Left colon (tissue), 2 donors: ENCODE measurements around the gene RNASET2. TPM values are rescaled to one million over a fixed set of nuclear protein-coding genes. Genes with fewer than 3 reads are reported as not detected.

Experiments
- ATAC-seq: fragments of 200-7000 bp; cut with Tn5 transposase; one replicate; pipeline ENCODE4 v1.9.1; 2020; ENCODE audit warnings: mild to moderate bottlenecking, moderate library complexity
- DNase-seq, 2 donors: peaks; one replicate each; pipeline ENCODE4 v3.0.0-alpha.2; 2020
- intact Hi-C, 2 donors: fragments of 100-400 bp; cut with DNase I in 1 of 2; cut with micrococcal nuclease in 1 of 2; formaldehyde crosslinking; loops; one replicate each; pipeline versions ENCODE4 v1.11.2 to v1.14.0; 2022; cut with DNase I, micrococcal nuclease
- long read RNA-seq: library from polyadenylated mRNA; unstranded; transcript quantifications from one replicate; pipeline ENCODE4 v2.0.0, GENCODE V29; 2021
- total RNA-seq, 2 donors: library from RNA; stranded (reverse); fragmentation: NEBNext Ultra II Directional; extraction: Animal tissue kit (Norgen Biotek cat#: 25700); gene quantifications; one replicate each; pipeline ENCODE4 v1.2.1, GENCODE V29; 2021
- donor health status: DM: no; HTN: no; CAD: no.
- donor health status: DM: yes; HTN: yes; CAD: no.

RNASET2 gene
- total RNA-seq, result 100 to 1,000 TPM; 130 to 151 TPM
- long read RNA-seq, transcript RNASET2-201 (9 exons, 1,220 nt), result minor isoform, 5 of 249 reads
- long read RNA-seq, transcript RNASET2-210 (9 exons, 1,375 nt), result major isoform, 216 of 249 reads
- long read RNA-seq, partial matches to known transcripts, result 3 of 249 reads
- long read RNA-seq, other reads (novel, unspliced or antisense), result 22 of 249 reads

DNA sequence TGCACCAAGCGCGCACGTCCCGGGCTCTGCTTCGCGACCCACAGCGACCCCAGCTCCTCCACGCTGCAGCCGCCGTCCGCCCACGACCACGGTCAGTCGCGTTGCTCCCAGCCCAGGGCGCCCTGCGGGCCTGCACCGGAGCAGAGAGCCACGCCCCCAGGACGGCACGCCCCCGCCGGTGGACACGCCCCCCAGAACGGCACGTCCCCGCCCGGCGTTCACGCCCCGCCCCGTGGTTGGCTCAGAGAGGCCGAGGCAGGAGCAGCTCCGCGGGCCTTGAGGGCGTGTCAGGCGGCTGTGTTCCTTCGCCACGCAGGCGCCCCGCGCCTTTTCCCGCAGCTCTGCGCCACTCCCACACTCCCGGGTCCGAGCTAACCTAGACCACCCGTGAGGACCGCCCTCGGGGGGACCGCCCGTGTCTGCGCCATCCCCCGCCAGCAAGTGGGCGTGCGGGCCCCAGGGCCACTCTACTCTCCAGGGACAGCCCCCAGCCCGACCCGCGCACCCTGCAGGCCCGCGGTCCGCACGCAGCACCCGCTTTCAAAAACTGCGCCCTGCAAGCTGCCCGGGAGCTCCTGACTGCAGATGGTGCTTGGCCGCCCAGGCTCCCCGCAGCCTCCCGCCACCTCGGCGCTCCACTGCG lies at the start of gene RNASET2:
RNASET2 (minus strand) TSS at position 107 of the 643 bp plus-strand sequence. CDS start 368 bp downstream, outside the sequence.
- ATAC-seq (peak; percentile 92), DNase-seq (peak; percentile 97 to 100)
- intact Hi-C loops, result no loop called here

GRCh38 chr6:167005350-167006159 lies 49.2 kb upstream of the RNASET2 start:
- ATAC-seq (peak; percentile 52), DNase-seq (peak in 1 of 2 donors; percentile 62)
- intact Hi-C loops, result no loop called here

GRCh38 chr6:167000759-167001158 lies 44.4 kb upstream of the RNASET2 start:
- intact Hi-C loops, result no loop called here

DNA sequence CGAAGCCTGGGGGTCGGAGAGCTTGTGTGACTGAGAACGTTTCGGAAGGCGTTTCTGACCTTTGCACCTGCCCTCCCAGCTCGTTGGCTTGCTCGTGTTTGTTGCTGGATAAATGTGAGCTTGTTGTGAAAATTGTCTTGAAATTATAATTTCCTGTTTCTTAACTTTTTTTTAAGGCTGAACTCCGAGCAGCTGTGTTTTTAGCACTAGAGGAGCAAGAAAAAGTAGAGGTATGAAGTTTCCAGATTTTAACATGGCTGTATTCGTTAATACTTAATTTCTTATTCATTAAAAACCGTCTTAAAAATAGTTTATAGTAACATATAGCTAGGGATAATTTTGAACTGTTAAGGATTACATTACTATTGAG lies 43.5 kb upstream of the RNASET2 start:
- peak; percentile 25 for ATAC-seq
- peak in 1 of 2 donors; percentile 39 for DNase-seq

More at GRCh38 chr6:167000759-167001158, 44.4 kb upstream of the RNASET2 start:
- DNase-seq (no peak), ATAC-seq (no peak)

DNA sequence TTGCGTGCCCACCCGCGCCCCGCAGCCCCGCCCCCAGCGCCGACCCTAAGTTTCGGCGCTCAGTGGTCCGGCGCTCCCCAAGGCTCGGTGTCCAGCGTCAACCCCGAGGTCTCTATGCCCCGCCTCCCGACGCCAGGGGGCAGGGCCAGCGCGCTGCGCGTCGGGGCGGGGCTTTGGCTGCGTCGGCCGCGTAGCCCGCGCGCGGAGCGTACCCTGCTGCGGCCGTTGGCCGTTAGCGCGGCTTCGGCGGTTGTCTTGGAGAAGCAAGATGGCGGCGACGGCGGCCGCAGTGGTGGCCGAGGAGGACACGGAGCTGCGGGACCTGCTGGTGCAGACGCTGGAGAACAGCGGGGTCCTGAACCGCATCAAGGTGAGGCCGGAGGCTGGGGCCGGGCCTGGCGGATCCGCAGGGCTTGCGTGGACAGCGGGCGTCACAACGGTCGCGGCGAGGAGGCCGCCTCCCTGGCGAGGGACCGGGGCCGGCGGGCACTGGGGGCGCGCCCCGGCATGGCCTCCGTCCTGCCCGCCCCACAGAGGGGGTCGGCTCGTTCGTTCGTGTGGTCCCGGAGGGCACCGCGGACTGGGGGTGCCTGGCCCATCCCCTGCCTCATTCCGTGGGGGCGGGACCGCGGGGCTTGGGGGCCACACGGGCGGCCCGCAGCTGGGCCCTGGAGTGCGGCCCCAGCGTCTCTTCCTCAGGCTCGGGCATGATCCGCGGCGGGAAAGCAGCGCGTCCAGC lies 43.0 kb upstream of the RNASET2 start, which contains the start of gene CEP43:
CEP43 (plus strand) TSS at position 253 of the 739 bp plus-strand sequence; CDS start at position 269, 16 bp downstream.
- DNase-seq (peak; percentile 94 to 95), ATAC-seq (peak; percentile 91)
- intact Hi-C loops, result loop anchor here in 1 of 2 donors (5.0 kb wide), 1 partner anchor 143 kb away; no protein-coding TSS in a partner anchor

More for the DNA sequence above, 43.5 kb upstream of the RNASET2 start:
- intact Hi-C loops, result loop anchor here in 1 of 2 donors (5.0 kb wide), 1 partner anchor 142 kb away; no protein-coding TSS in a partner anchor

DNA sequence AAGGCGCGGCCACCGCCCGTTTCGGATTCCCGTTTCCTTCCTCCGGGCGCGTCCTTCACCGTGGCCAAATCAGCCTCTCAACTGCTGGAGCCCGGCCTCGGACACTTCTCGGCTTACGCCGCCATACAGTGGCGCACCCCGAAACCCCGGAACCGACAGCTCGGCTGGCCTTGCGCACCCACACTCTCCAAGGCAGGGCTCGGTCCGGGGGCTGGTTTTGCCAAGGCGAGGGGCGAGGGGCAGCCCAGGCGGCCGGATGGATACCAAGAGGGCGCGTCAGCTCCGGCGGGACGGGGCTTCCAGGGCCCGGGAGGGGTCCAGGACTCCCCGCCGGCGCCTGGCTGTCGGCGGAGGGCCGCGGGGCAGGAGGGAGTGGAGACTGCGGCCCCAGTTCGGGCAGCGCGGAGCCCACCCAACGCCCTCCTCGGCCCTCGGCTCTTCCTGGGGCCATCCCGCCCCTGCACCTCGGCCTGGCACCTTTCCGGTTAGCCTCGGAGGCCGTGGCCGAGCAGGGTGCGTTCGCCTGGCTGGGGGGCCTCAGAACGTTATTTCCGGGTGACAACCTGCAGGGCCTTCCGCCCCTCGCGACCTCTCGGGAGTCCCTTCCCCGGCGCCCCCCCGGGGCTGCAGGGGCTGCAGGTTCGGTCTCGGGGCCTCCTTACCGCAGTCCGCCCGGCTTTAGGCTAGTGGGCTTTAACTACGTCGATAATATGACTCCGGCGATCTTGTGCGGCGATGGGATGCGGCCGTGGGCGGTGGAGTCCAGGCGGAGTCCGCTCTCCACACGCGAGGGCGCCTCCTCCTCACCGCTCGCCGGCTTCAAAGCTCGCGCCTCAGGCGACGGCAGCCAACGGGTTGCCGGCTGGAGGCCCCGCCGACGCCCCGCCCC lies 42.1 kb upstream of the RNASET2 start:
- peak; percentile 36 to 48 for DNase-seq
- peak; percentile 11 for ATAC-seq
- intact Hi-C loops, result loop anchor here in 1 of 2 donors (5.0 kb wide), 1 partner anchor 144 kb away; no protein-coding TSS in a partner anchor

- intact Hi-C loops, result loop anchor here in 1 of 2 donors (5.0 kb wide), 1 partner anchor 144 kb away; no protein-coding TSS in a partner anchor
- peak; percentile 65 for ATAC-seq
- DNase-seq, result peak; percentile 71 to 84
Observed at GRCh38 chr6:166997768-166998255, 41.5 kb upstream of the RNASET2 start.

GRCh38 chr6:166997348-166997747 lies 41.0 kb upstream of the RNASET2 start:
- intact Hi-C loops, result loop anchor here in 1 of 2 donors (5.0 kb wide), 1 partner anchor 145 kb away; no protein-coding TSS in a partner anchor
- no peak for DNase-seq
- ATAC-seq, result no peak

DNA sequence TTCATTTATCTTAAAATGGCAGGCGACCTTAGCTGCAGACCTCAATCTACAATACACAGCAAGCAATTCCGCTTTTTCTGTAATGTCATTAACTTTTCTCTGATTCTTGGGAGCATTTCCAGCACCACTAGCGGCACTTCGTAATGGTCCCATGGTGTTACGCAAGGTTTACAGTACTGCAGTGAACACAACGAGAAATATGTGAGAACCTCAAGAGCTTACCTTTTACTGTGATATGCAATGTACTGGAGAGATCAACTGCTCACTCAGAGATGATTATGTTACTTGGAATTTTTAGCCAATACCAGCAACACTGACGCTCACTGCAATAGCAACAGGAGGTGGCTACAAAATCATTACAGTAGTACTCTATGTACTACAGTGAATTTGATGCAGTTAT lies 40.1 kb upstream of the RNASET2 start:
- DNase-seq (no peak), ATAC-seq (no peak)
- intact Hi-C loops, result loop anchor here in 1 of 2 donors (5.0 kb wide), 1 partner anchor 146 kb away; no protein-coding TSS in a partner anchor

DNA sequence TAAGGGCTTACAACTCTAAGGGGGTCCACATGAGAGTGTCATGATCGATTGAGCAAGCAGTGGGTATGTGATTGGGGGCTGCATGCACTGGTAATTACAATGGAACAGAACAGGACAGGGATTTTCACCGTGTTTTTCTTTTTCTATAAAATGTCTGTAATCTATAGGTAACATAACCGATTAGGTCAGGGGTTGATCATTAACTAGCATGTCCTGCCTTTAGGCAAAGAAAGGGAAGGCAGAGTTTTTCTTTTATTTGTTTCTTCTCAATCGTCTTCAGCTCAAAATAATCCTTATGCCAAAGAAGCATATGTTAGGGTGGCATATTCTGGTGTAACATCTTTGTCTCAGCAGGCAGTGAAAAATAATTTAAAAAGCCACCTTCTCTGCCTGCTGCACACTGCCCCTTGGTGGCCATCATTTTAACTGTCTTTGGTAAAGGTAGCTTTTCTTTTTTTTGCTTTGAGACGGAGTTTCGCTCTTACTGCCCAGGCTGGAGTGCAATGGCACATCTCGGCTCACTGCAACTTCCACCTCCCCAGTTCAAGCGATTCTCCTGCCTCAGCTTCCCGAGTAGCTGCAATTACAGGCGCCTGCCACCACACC lies 33.2 kb upstream of the RNASET2 start:
- peak; percentile 90 for ATAC-seq
- DNase-seq, result peak in 1 of 2 donors; percentile 53
- intact Hi-C loops, result loop anchor here in 1 of 2 donors (2.0 kb wide), 1 partner anchor 203 kb away; no protein-coding TSS in a partner anchor

DNA sequence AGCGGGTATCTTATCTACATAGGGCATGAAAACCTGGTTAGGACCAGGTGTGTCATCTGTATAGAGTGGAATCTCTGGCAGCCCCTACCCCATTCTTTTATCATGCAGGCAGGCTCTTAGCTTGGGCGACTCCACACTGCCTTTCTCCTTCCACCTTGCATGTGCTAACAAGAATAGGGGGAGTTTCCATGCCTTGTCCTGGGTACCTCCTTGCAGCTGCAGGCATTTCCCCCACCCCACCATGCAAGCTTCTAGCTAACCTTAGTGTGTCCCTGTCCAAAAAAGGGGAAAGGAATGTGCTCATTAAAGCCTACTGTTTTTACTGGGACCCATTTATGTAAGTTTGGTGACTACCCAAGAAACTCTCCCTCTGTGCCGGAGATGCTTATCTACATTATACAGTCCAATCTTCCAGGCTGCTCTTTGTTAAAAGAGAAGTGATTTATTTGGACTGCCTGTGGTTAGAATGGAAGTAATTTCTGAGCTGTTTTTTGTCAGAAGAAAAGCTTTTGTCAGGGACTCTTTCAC lies 32.4 kb upstream of the RNASET2 start:
- ATAC-seq (no peak), DNase-seq (no peak)
- intact Hi-C loops, result loop anchor here in 1 of 2 donors (2.0 kb wide), 1 partner anchor 202 kb away; no protein-coding TSS in a partner anchor

- intact Hi-C loops, result loop anchor here in 1 of 2 donors (2.0 kb wide), 1 partner anchor 201 kb away; no protein-coding TSS in a partner anchor
- no peak for DNase-seq
- no peak for ATAC-seq
Observed at GRCh38 chr6:166987930-166988329, 31.6 kb upstream of the RNASET2 start.

- no peak for ATAC-seq
- intact Hi-C loops, result no loop called here
- no peak for DNase-seq
Observed at GRCh38 chr6:166987448-166987847, 31.1 kb upstream of the RNASET2 start.

DNA sequence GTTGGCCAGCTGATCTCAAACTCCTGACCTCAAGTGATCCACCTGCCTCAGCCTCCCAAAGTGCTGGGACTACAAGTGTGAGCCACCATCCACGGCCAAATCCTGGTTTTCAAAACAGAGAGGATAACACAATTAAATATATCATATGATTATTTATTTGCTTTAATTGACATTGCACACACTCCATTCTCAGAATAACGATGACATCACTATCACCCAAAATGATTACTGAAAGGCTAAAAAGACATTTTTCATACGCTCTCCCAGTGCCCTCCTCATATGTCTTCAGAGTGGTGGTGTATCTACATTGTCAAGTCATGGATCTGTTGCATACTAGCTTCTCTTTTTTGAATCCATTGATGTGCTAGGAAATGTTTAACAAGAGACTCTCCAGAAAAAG lies 24.4 kb upstream of the RNASET2 start:
- DNase-seq (no peak), ATAC-seq (no peak)
- intact Hi-C loops, result no loop called here

- no peak for ATAC-seq
- no peak for DNase-seq
- intact Hi-C loops, result no loop called here
Observed at GRCh38 chr6:166977621-166978525, 21.5 kb upstream of the RNASET2 start.
